GM23248 (cell line): ENCODE data around the gene XIAP. TPM values are rescaled to one million over a fixed set of nuclear protein-coding genes. Genes with fewer than 3 reads are reported as not detected.

Source experiments
- DNase-seq: peaks from one replicate; pipeline ENCODE4 v3.0.0-alpha.2; 2015
- H2AFZ ChIP-seq: fragments of 200-600 bp; sonication (generic); 2 replicates; pipeline ENCODE4 v1.6.1; 2016; ENCODE audit warnings: antibody characterized with exemption
- H3F3A ChIP-seq: fragments of 200-600 bp; sonication (generic); 2 replicates; pipeline ENCODE4 v1.6.1; 2016; ENCODE audit warnings: mild to moderate bottlenecking, antibody characterized with exemption, mixed run types; ENCODE audit not compliant: insufficient read depth
- H3K27ac ChIP-seq: fragments of 200-600 bp; sonication (generic); 2 replicates; pipeline ENCODE4 v1.5.1; 2016; ENCODE audit warnings: mild to moderate bottlenecking
- H3K27me3 ChIP-seq: fragments of 200-600 bp; sonication (generic); replicated peaks from 2 replicates; pipeline ENCODE4 v1.6.1; 2016; ENCODE audit warnings: mild to moderate bottlenecking; ENCODE audit not compliant: insufficient read depth
- H3K36me3 ChIP-seq: fragments of 200-600 bp; sonication (generic); 2 replicates; pipeline ENCODE4 v1.6.1; 2016; ENCODE audit warnings: low read depth, mild to moderate bottlenecking
- H3K4me1 ChIP-seq: fragments of 200-600 bp; sonication (generic); 2 replicates; pipeline ENCODE4 v1.6.1; 2016; ENCODE audit warnings: mild to moderate bottlenecking; ENCODE audit not compliant: insufficient read depth
- H3K4me2 ChIP-seq: fragments of 200-600 bp; sonication (generic); one replicate; pipeline ENCODE4 v1.6.1; 2016; ENCODE audit warnings: mild to moderate bottlenecking; ENCODE audit not compliant: unreplicated experiment
- H3K4me3 ChIP-seq: fragments of 200-600 bp; sonication (generic); 2 replicates; pipeline ENCODE4 v1.5.1; 2016; ENCODE audit warnings: mild to moderate bottlenecking
- H3K79me2 ChIP-seq: fragments of 200-600 bp; sonication (generic); 2 replicates; pipeline ENCODE4 v1.6.1; 2016; ENCODE audit warnings: mild to moderate bottlenecking; ENCODE audit not compliant: insufficient read depth
- H3K9ac ChIP-seq: fragments of 200-600 bp; sonication (generic); 2 replicates; pipeline ENCODE4 v1.6.1; 2016; ENCODE audit warnings: mild to moderate bottlenecking
- H3K9me2 ChIP-seq: fragments of 200-600 bp; sonication (generic); 2 replicates; pipeline ENCODE4 v1.6.1; 2016; ENCODE audit warnings: mixed run types, mild to moderate bottlenecking, moderate library complexity; ENCODE audit not compliant: insufficient read depth
- H3K9me3 ChIP-seq: fragments of 200-600 bp; sonication (generic); one replicate; pipeline ENCODE4 v1.6.1; 2017; ENCODE audit warnings: low read depth
- H4K20me1 ChIP-seq: fragments of 200-600 bp; sonication (generic); 2 replicates; pipeline ENCODE4 v1.6.0; 2016; ENCODE audit not compliant: insufficient read depth
- EZH2 ChIP-seq: fragments of 200-600 bp; sonication (generic); IDR thresholded peaks from 2 replicates; pipeline ENCODE4 v1.6.1; 2018; ENCODE audit warnings: antibody characterized with exemption, mild to moderate bottlenecking; ENCODE audit not compliant: insufficient read depth, poor library complexity, severe bottlenecking
- EZH2phosphoT487 ChIP-seq: fragments of 200-600 bp; sonication (generic); IDR thresholded peaks from 2 replicates; pipeline ENCODE4 v1.6.1; 2018; ENCODE audit warnings: antibody characterized with exemption, moderate library complexity, mild to moderate bottlenecking, low read depth; ENCODE audit not compliant: insufficient read depth
- WGBS, 2 experiments: methylation state at CpG; one replicate each; pipeline ENCODE4 v1.1.6; 2015 to 2017; ENCODE audit warnings: low lambda C conversion rate in 2 of 2, low coverage in 1 of 2; ENCODE audit errors: missing lambda C conversion rate in 2 of 2; 5-methylcytosine and 5-hydroxymethylcytosine counted together
- in situ Hi-C: fragments of 300-500 bp; cut with MboI; formaldehyde crosslinking; loops from 2 replicates; pipeline ENCODE4 v1.15.0; 2020
- polyA plus RNA-seq: library from polyadenylated mRNA; unstranded; fragments of >200 nt; fragmentation: Nextera tagmentation; extraction: Ambion mirVana; gene quantifications from 2 replicates; pipeline ENCODE4 v1.2.1, GENCODE V29; 2016
- total RNA-seq: library from RNA; depleted of rRNA; stranded (reverse); fragments of >200 nt; shearing (Covaris generic); gene quantifications from 2 replicates; pipeline ENCODE4 v1.2.3, GENCODE V29; 2014

Gene XIAP
- total and polyA plus RNA-seq, 2 experiments from 2014 or later = 17.3 to 19.7 TPM

GRCh38 chrX:123860983-123861382 lies 1.1 kb downstream of the XIAP start:
- Histone ChIP-seq H3K4me1 (no peaks in the 10 kb centered on the region; the same call in 1 of the 2 replicates), H3K9ac (peak overlapping the region; percentile 99), H4K20me1 (no peaks in the 10 kb centered on the region), H3F3A (peaks cover 15% of the 10 kb centered on the region), H3K4me2 (peak overlapping the region; percentile 77), H3K27me3 (no peaks in the 10 kb centered on the region), H3K9me2 (no peaks in the 10 kb centered on the region), H3K79me2 (peaks cover 54% of the 10 kb centered on the region), H3K4me3 (peak overlapping the region; percentile 99), H3K9me3 (no peaks in the 10 kb centered on the region), H2AFZ (peak overlapping the region; percentile 51), H3K27ac (peak overlapping the region; percentile 98), H3K36me3 (no peaks in the 10 kb centered on the region)
- peak; percentile 35 for DNase-seq
- TF ChIP-seq EZH2phosphoT487 (no peak), EZH2 (no peak)
- WGBS, 2 experiments = 0% methylated on average over 4 of the region's 4 CpGs
- in situ Hi-C loops = no loop called here

DNA sequence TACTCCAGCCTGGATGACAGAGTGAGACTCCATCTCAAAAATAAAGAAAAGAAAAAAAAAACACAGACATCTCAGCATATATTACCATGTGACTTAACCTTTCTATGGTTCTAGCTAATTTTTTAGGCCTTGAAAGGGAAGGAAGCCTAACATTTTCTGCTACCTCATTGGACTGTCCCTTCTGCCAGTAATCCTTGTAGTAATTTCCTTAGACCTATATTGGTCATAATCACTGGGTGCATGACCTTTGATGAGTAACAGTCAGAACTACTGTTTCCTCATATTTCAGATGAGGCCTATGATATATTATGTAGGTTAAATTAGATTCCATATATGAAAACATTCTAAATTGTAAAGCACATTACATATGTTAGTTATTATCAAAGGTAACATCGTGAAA lies 9.6 kb downstream of the XIAP start:
- Histone ChIP-seq H4K20me1 (no peaks in the 10 kb centered on the region; the same call in 1 of the 2 replicates), H3K9ac (no peak overlapping the region), H3K4me2 (no peak overlapping the region), H3K4me1 (0 out of 2 replicates have a peak, but pooled peaks cover 11% of the 10 kb centered on the region), H3K9me3 (no peaks in the 10 kb centered on the region), H3K4me3 (no peak overlapping the region), H2AFZ (no peak overlapping the region), H3K36me3 (no peaks in the 10 kb centered on the region), H3K9me2 (no peaks in the 10 kb centered on the region), H3K27me3 (no peaks in the 10 kb centered on the region), H3K79me2 (peaks cover 99% of the 10 kb centered on the region), H3F3A (no peaks in the 10 kb centered on the region), H3K27ac (peak overlapping the region; percentile 49)
- TF ChIP-seq EZH2phosphoT487 (no peak), EZH2 (no peak)
- DNase-seq = peak; percentile 46
- 94 to 100% methylated on average over 1 of the region's 1 CpG for WGBS, 2 experiments
- in situ Hi-C loops = no loop called here

DNA sequence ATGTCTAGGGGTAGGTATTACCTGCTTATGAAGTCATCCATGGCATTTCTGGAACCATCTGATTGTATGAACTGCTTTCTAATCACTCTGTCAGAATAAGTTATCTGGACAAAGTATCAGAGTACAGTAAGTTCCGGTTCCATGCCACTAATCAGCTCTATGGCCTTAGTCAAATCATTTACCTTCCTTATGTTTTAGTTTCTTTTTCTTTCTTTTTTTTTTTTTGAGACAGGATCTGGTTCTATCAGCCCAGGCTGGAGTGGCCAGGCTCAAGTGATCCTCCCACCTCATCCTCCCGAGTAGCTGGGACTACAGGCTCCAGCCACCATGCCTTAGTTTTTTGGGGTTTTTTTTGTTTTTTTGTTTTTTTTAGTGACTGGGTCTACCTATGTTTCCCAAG lies 11.5 kb downstream of the XIAP start:
- DNase-seq = no peak
- TF ChIP-seq EZH2phosphoT487 = no peak
- TF ChIP-seq EZH2 = no peak
- no peak overlapping the region for H3K4me3 ChIP-seq
- no peak overlapping the region for H3K4me2 ChIP-seq
- H3K36me3 ChIP-seq = no peaks in the 10 kb centered on the region
- peaks cover 99% of the 10 kb centered on the region for H3K79me2 ChIP-seq
- no peaks in the 10 kb centered on the region for H3F3A ChIP-seq
- H3K27ac ChIP-seq = no peak overlapping the region
- no peaks in the 10 kb centered on the region for H3K9me2 ChIP-seq
- no peak overlapping the region for H2AFZ ChIP-seq
- no peaks in the 10 kb centered on the region for H3K27me3 ChIP-seq
- no peaks in the 10 kb centered on the region; the same call in 1 of the 2 replicates for H4K20me1 ChIP-seq
- H3K4me1 ChIP-seq = 0 out of 2 replicates have a peak, but pooled peaks cover 11% of the 10 kb centered on the region
- WGBS, 2 experiments = 50 to 60% methylated on average over 2 of the region's 2 CpGs
- H3K9ac ChIP-seq = no peak overlapping the region
- no peaks in the 10 kb centered on the region for H3K9me3 ChIP-seq
- in situ Hi-C loops = no loop called here

- no peak for TF ChIP-seq EZH2phosphoT487
- no peak for TF ChIP-seq EZH2
- no peak overlapping the region for H3K9ac ChIP-seq
Observed at GRCh38 chrX:123873956-123874355, 14.1 kb downstream of the XIAP start.

More at GRCh38 chrX:123873956-123874355, 14.1 kb downstream of the XIAP start:
- DNase-seq = no peak
- H3K79me2 ChIP-seq = peaks cover 97% of the 10 kb centered on the region
- WGBS, 2 experiments = 100% methylated on average over 1 of the region's 1 CpG
- H2AFZ ChIP-seq = no peak overlapping the region
- H3K9me2 ChIP-seq = no peaks in the 10 kb centered on the region
- H3K27me3 ChIP-seq = no peaks in the 10 kb centered on the region
- no peaks in the 10 kb centered on the region for H3K36me3 ChIP-seq
- H4K20me1 ChIP-seq = no peaks in the 10 kb centered on the region; the same call in 1 of the 2 replicates
- in situ Hi-C loops = no loop called here
- no peak overlapping the region for H3K4me3 ChIP-seq
- peaks cover 23% of the 10 kb centered on the region for H3K4me1 ChIP-seq
- H3F3A ChIP-seq = peaks cover 11% of the 10 kb centered on the region; the same call in 1 of the 2 replicates
- no peak overlapping the region for H3K4me2 ChIP-seq
- no peak overlapping the region for H3K27ac ChIP-seq
- H3K9me3 ChIP-seq = no peaks in the 10 kb centered on the region
